ENCODE measurements around the gene VPS72.
"Not testable (repeated sequence)": the region's sequence is repeated elsewhere in the genome, so short reads cannot be mapped to it uniquely, and the experiment has no call there.

The VPS72 gene

GRCh38 chr1:151222130-151222529, 32.1 kb upstream of the VPS72 start:
- ATAC-seq (ENCODE audit: low read depth), result no peak
- no peaks in the 10 kb centered on the region for H3K9me3 ChIP-seq (ENCODE audit: severe bottlenecking)
- no peak overlapping the region for H3K4me3 ChIP-seq (ENCODE audit: severe bottlenecking)
- no peaks in the 10 kb centered on the region for H3K4me1 ChIP-seq (ENCODE audit: insufficient read depth, poor library complexity, severe bottlenecking)
- no peaks in the 10 kb centered on the region for H3K27me3 ChIP-seq (ENCODE audit: insufficient read depth, poor library complexity, severe bottlenecking)
- H3K36me3 ChIP-seq (ENCODE audit: low read depth), result peaks cover 87% of the 10 kb centered on the region
- no peak for TF ChIP-seq CTCF (IDR thresholded peaks at IDR 0.05; ENCODE audit: poor library complexity, severe bottlenecking)
- DNase-seq (ENCODE audit: low spot score), result no peak
- no peak overlapping the region for H3K27ac ChIP-seq (ENCODE audit: poor library complexity, severe bottlenecking)

GRCh38 chr1:151221616-151222015, 31.6 kb upstream of the VPS72 start:
- Histone ChIP-seq H3K27ac (ENCODE audit: poor library complexity, severe bottlenecking) (no peak overlapping the region), H3K4me1 (ENCODE audit: insufficient read depth, poor library complexity, severe bottlenecking) (no peaks in the 10 kb centered on the region), H3K27me3 (ENCODE audit: insufficient read depth, poor library complexity, severe bottlenecking) (no peaks in the 10 kb centered on the region), H3K36me3 (ENCODE audit: low read depth) (peaks cover 85% of the 10 kb centered on the region), H3K4me3 (ENCODE audit: severe bottlenecking) (no peak overlapping the region), H3K9me3 (ENCODE audit: severe bottlenecking) (no peaks in the 10 kb centered on the region)
- no peak for TF ChIP-seq CTCF (IDR thresholded peaks at IDR 0.05; ENCODE audit: poor library complexity, severe bottlenecking)
- ATAC-seq (ENCODE audit: low read depth) (no peak), DNase-seq (ENCODE audit: low spot score) (no peak)

- Histone ChIP-seq H3K36me3 (ENCODE audit: low read depth) (peaks cover 89% of the 10 kb centered on the region), H3K9me3 (ENCODE audit: severe bottlenecking) (no peaks in the 10 kb centered on the region), H3K4me1 (ENCODE audit: insufficient read depth, poor library complexity, severe bottlenecking) (peaks cover 7% of the 10 kb centered on the region), H3K4me3 (ENCODE audit: severe bottlenecking) (no peak overlapping the region), H3K27me3 (ENCODE audit: insufficient read depth, poor library complexity, severe bottlenecking) (no peaks in the 10 kb centered on the region), H3K27ac (ENCODE audit: poor library complexity, severe bottlenecking) (no peak overlapping the region)
- TF ChIP-seq CTCF (IDR thresholded peaks at IDR 0.05; ENCODE audit: poor library complexity, severe bottlenecking), result no peak
- DNase-seq (ENCODE audit: low spot score) (no peak), ATAC-seq (ENCODE audit: low read depth) (no peak)
These were observed 23.6 kb upstream of the VPS72 start for GRCh38 chr1:151213560-151213959.

- peak; percentile 25; the same call in 1 of the 3 replicates for ATAC-seq (ENCODE audit: low read depth)
- Histone ChIP-seq H3K4me1 (ENCODE audit: insufficient read depth, poor library complexity, severe bottlenecking) (peaks cover 7% of the 10 kb centered on the region), H3K4me3 (ENCODE audit: severe bottlenecking) (no peak overlapping the region), H3K36me3 (ENCODE audit: low read depth) (peaks cover 89% of the 10 kb centered on the region), H3K27ac (ENCODE audit: poor library complexity, severe bottlenecking) (no peak overlapping the region), H3K9me3 (ENCODE audit: severe bottlenecking) (no peaks in the 10 kb centered on the region), H3K27me3 (ENCODE audit: insufficient read depth, poor library complexity, severe bottlenecking) (no peaks in the 10 kb centered on the region)
- no peak for TF ChIP-seq CTCF (IDR thresholded peaks at IDR 0.05; ENCODE audit: poor library complexity, severe bottlenecking)
- DNase-seq (ENCODE audit: low spot score), result no peak
These were observed 22.1 kb upstream of the VPS72 start for GRCh38 chr1:151211972-151212705.

GRCh38 chr1:151210830-151211229, 20.8 kb upstream of the VPS72 start:
- no peak overlapping the region for H3K27ac ChIP-seq (ENCODE audit: poor library complexity, severe bottlenecking)

GRCh38 chr1:151205381-151205965, 15.5 kb upstream of the VPS72 start:
- not testable (repeated sequence) for H3K27ac ChIP-seq (ENCODE audit: poor library complexity, severe bottlenecking); H3K4me3 ChIP-seq (ENCODE audit: severe bottlenecking); H3K9me3 ChIP-seq (ENCODE audit: severe bottlenecking); DNase-seq (ENCODE audit: low spot score); ATAC-seq (ENCODE audit: low read depth); H3K27me3 ChIP-seq (ENCODE audit: insufficient read depth, poor library complexity, severe bottlenecking)
- Histone ChIP-seq H3K4me1 (ENCODE audit: insufficient read depth, poor library complexity, severe bottlenecking) (peaks cover 19% of the 10 kb centered on the region), H3K36me3 (ENCODE audit: low read depth) (peaks cover 95% of the 10 kb centered on the region)

More at GRCh38 chr1:151210830-151211229, 20.8 kb upstream of the VPS72 start:
- H3K27me3 ChIP-seq (ENCODE audit: insufficient read depth, poor library complexity, severe bottlenecking), result no peaks in the 10 kb centered on the region
- H3K9me3 ChIP-seq (ENCODE audit: severe bottlenecking), result no peaks in the 10 kb centered on the region
- peaks cover 92% of the 10 kb centered on the region for H3K36me3 ChIP-seq (ENCODE audit: low read depth)
- TF ChIP-seq CTCF (IDR thresholded peaks at IDR 0.05; ENCODE audit: poor library complexity, severe bottlenecking), result no peak
- DNase-seq (ENCODE audit: low spot score), result no peak
- no peak; the same call in 2 of the 3 replicates for ATAC-seq (ENCODE audit: low read depth)
- H3K4me1 ChIP-seq (ENCODE audit: insufficient read depth, poor library complexity, severe bottlenecking), result peaks cover 7% of the 10 kb centered on the region
- no peak overlapping the region for H3K4me3 ChIP-seq (ENCODE audit: severe bottlenecking)

Measured in RWPE2 (cell line).